Ovary (tissue), 10 donors: ENCODE measurements around the gene CDC7. TPM values are rescaled to one million over a fixed set of nuclear protein-coding genes. Genes with fewer than 3 reads are reported as not detected.
"Not testable (repeated sequence)": the region's sequence is repeated elsewhere in the genome, so short reads cannot be mapped to it uniquely, and the experiment has no call there.

Experiments used
- DNase-seq, 5 donors: peaks; one replicate each; pipeline ENCODE4 v3.0.0-alpha.2; 2019 to 2020
- H3K27ac ChIP-seq, 2 donors: fragments of 200-600 bp; one replicate each; pipeline versions ENCODE4 v1.5.1 to v1.8.0; 2019 to 2022
- H3K27me3 ChIP-seq: fragments of 200-600 bp; one replicate; pipeline ENCODE4 v1.8.0; 2022
- H3K36me3 ChIP-seq: fragments of 200-600 bp; sonication (generic); one replicate; pipeline ENCODE4 v1.5.1; 2019
- H3K4me1 ChIP-seq: one replicate; pipeline ENCODE4 v1.8.1; 2013; ENCODE audit warnings: mild to moderate bottlenecking, moderate library complexity; ENCODE audit not compliant: insufficient read depth
- H3K4me3 ChIP-seq: fragments of 200-600 bp; sonication (generic); one replicate; pipeline ENCODE4 v1.5.1; 2017
- H3K9me3 ChIP-seq, 2 donors: fragments of 200-600 bp in 1 of 2; sonication (generic) in 1 of 2; one replicate each; pipeline versions ENCODE4 v1.5.1 to v1.8.1; 2013 to 2019; ENCODE audit warnings: mild to moderate bottlenecking in 1 of 2, moderate library complexity in 1 of 2
- EP300 ChIP-seq: sonication (generic); formaldehyde crosslinking; IDR thresholded peaks from one replicate; pipeline ENCODE4 v1.6.1; 2017; ENCODE audit warnings: antibody characterized with exemption
- POLR2A ChIP-seq: fragments of 450-650 bp; IDR thresholded peaks from one replicate; pipeline ENCODE4 v1.6.1; 2017; ENCODE audit warnings: antibody characterized with exemption, mild to moderate bottlenecking, moderate library complexity
- WGBS, 3 donors: extraction: QIAGEN DNeasy Blood & Tissue Kit in 1 of 3; methylation state at CpG; one replicate each; pipeline versions ENCODE4 v1.1.5 to v1.1.7; 2013 to 2017; 5-methylcytosine and 5-hydroxymethylcytosine counted together
- intact Hi-C, 4 donors: fragments of 100-400 bp; cut with DNase I; formaldehyde crosslinking; loops; one replicate each; pipeline versions ENCODE4 v1.11.0 to v1.15.1; 2022 to 2023
- long read RNA-seq, 3 donors: library from polyadenylated mRNA in 2 of 3; unstranded in 2 of 3; transcript quantifications; one replicate each; pipeline ENCODE4 v2.0.0 and lab custom pipeline, GENCODE V29; 2021 to 2026
- polyA plus RNA-seq, 2 donors: library from polyadenylated mRNA; stranded (reverse); fragments of 200-250 nt in 1 of 2; fragments of 350-450 nt in 1 of 2; fragmentation: Illumina TruSeq in 1 of 2; extraction: RNeasy Lipid Tissue Mini Kit (QIAGEN cat#74804) in 1 of 2; gene quantifications; one replicate each; pipeline ENCODE4 v1.2.3, GENCODE V29; 2013 to 2014
- total RNA-seq, 7 donors: library from RNA; depleted of rRNA in 2 of 7; stranded (reverse); fragments of >200 nt in 2 of 7; fragmentation: NEBNext Ultra II Directional in 3 of 7; extraction: Animal tissue kit (Norgen Biotek cat#: 25700) in 3 of 7; gene quantifications; one replicate each; pipeline versions ENCODE4 v1.1.0 to v1.2.4, GENCODE V29; 2016 to 2023
- TF ChIP-seq, protein P1 (sequence below), 3 donors: fragments of 450-650 bp in 2 of 3; fragments of 200-600 bp in 1 of 3; IDR thresholded peaks; one replicate each; pipeline versions ENCODE4 v1.5.1 to v1.8.0; 2016 to 2022; ENCODE audit warnings: antibody characterized with exemption in 3 of 3, mild to moderate bottlenecking in 1 of 3
- donor health status: DM: no; HTN: no; CAD: no; lungs with moderate emphysema.
- donor health status: DM: no; HTN: no; CAD: no.
- donor health status: Bipolar disorder and iron deficiency.
- donor health status: DM: yes; HTN: yes; CAD: no.
- donor health status: DM: no; HTN: no; CAD: no.
- donor health status: DM: yes; HTN: yes; CAD: no.

The CDC7 gene
- total RNA-seq = 1 to 10 TPM; 1.2 to 5.5 (median 2.9) TPM
- 1 to 10 TPM; 1.4 to 4.9 TPM for polyA plus RNA-seq
- long read RNA-seq, donor 1 = 0 reads
- long read RNA-seq, donor 2, partial matches to known transcripts = 0 of 4 reads
- long read RNA-seq, donor 2, other reads (novel, unspliced or antisense) = 0 of 4 reads
- long read RNA-seq, donor 3, partial matches to known transcripts = 1 of 4 reads
- long read RNA-seq, donor 3, other reads (novel, unspliced or antisense) = 2 of 4 reads

DNA sequence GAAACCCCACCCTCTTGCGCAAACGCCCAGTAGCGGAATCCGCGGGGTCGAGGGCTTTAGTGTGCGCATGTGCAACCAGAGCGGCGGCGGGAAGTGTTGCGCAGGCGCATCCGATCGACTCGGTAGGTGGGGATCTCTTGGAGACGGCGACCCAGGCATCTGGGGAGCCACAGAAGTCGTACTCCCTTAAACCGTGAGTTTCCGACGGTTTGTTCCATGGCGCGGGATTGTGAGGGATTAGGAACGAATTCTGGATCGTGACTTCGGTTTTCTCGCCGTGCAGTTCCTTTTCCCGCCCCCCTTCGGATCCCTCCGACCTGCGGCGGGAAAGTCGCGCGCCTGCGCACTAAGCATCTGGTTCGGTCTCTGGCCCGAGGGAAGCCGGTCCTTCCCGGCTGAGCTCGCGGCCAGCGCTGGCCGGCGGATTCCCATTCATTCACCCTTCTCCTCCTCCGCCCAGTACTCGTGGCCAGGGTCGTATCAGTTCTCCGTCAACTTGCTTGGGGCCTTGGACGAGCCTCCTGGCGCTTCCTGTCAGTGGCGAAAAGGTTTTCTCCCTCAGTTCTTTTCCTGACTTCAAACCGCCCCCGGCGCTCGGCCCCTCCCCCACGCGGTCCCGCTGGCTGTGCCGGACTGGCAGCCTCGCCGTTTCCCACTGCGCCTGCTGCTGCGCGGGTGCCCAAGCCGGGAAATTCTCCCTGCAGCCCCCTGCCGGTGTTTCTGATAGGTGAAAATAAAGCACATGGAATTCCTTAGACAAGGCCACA is at the start of gene CDC7:
CDC7 (plus strand) TSS at position 96 of the 767 bp plus-strand sequence. CDS start 866 bp downstream, outside the sequence.
- peaks cover 4% of the 10 kb centered on the region for H3K4me1 ChIP-seq
- DNase-seq = peak; percentile 93 to 96 (median 95)
- H3K27ac ChIP-seq = peak within 1 kb of the TSS; percentile 20 to 77
- no peaks in the 10 kb centered on the region for H3K27me3 ChIP-seq
- no peaks in the 10 kb centered on the region for H3K36me3 ChIP-seq
- WGBS, 3 donors = 0 to 1% (median 1%) methylated on average over 68 of the region's 68 CpGs
- no peaks in the 10 kb centered on the region for H3K9me3 ChIP-seq
- intact Hi-C loops = loop anchor here in 3 of 4 donors (10.0 kb wide), 3 partner anchors 96 to 794 kb away; partner anchors contain the start of genes GLMN (in 2 of the 3), RPAP2 (in 2 of the 3) and HFM1 (in 1 of the 3)
- peak within 1 kb of the TSS; percentile 56 for H3K4me3 ChIP-seq
- TF ChIP-seq, protein P1, sequence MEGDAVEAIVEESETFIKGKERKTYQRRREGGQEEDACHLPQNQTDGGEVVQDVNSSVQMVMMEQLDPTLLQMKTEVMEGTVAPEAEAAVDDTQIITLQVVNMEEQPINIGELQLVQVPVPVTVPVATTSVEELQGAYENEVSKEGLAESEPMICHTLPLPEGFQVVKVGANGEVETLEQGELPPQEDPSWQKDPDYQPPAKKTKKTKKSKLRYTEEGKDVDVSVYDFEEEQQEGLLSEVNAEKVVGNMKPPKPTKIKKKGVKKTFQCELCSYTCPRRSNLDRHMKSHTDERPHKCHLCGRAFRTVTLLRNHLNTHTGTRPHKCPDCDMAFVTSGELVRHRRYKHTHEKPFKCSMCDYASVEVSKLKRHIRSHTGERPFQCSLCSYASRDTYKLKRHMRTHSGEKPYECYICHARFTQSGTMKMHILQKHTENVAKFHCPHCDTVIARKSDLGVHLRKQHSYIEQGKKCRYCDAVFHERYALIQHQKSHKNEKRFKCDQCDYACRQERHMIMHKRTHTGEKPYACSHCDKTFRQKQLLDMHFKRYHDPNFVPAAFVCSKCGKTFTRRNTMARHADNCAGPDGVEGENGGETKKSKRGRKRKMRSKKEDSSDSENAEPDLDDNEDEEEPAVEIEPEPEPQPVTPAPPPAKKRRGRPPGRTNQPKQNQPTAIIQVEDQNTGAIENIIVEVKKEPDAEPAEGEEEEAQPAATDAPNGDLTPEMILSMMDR (IDR thresholded peaks at IDR 0.05) = peak; percentile 12 to 30 (median 28)
- TF ChIP-seq POLR2A (peak; percentile 35), EP300 (no peak)

DNA sequence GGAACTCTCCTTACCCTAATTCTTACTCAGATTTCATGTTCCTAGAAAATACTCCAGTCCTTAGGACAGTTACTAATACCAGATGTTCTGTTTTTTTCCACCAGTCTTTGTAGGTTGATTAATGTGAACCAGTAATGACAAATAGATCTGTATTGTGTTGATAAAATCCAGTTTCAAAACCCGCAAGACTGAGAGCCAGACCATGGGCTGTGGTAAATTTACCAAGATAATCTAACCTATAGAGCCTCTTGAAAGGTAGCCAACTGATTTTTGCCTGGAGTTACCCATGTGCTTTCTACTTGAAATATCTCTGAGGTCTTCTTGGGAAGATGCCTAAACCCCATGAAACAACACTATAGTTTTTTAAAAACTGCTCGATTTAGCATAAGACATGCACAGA is 46.5 kb upstream of the CDC7 start:
- TF ChIP-seq, protein P1 (IDR thresholded peaks at IDR 0.05) = no peak
- TF ChIP-seq POLR2A (no peak), EP300 (no peak)
- no peak for DNase-seq
- Histone ChIP-seq H3K27me3 (no peaks in the 10 kb centered on the region), H3K36me3 (no peaks in the 10 kb centered on the region), H3K27ac (no peak overlapping the region), H3K4me3 (no peak overlapping the region), H3K4me1 (no peaks in the 10 kb centered on the region), H3K9me3 (no peaks in the 10 kb centered on the region)
- intact Hi-C loops = no loop called here
- 46 to 69% (median 60%) methylated on average over 2 of the region's 2 CpGs for WGBS, 3 donors

DNA sequence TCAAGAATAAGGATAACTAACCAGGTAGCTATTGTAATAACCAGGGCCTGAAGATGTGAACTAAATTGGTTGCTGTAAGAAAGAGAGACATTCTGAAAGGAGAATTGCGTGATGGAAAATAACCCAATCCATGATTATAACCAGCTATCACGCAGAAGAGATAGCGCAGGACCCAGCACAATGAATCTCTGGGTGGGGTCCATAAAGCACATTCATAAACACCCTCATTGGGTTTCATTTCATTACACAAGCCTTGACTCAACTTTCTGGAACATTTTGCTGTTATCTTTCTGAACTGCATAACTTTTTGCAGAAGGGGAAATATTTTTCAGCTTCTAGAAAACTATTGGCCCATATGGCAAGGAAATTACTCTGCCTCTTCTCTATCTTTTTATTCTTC is 45.3 kb upstream of the CDC7 start:
- TF ChIP-seq POLR2A = no peak
- TF ChIP-seq, protein P1 (IDR thresholded peaks at IDR 0.05) = no peak
- no peak for TF ChIP-seq EP300
- H3K27me3 ChIP-seq = no peaks in the 10 kb centered on the region
- no peak for DNase-seq
- H3K4me1 ChIP-seq = no peaks in the 10 kb centered on the region
- intact Hi-C loops = no loop called here
- H3K9me3 ChIP-seq = no peaks in the 10 kb centered on the region
- H3K27ac ChIP-seq = no peak overlapping the region
- H3K36me3 ChIP-seq = no peaks in the 10 kb centered on the region
- 50 to 66% (median 61%) methylated on average over 3 of the region's 3 CpGs for WGBS, 3 donors
- no peak overlapping the region for H3K4me3 ChIP-seq

DNA sequence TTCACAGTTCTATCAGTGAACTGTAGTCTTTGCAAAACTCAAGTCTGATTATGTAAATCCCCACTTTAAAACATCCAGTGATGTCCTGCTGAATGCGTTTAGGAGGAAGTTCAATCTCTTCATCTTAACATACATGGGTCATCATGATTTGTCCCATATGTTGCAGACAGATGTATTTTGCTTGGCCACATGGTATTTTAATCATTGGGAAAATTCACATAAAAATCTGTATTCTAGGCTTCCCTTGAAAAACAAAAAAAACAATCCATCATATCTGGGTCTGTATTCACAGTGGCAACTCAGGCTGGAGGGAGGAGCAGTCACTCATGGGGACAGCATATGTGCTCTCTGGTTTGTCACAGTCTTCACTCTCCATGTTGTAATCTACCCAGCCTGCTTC is 44.8 kb upstream of the CDC7 start:
- TF ChIP-seq POLR2A = no peak
- TF ChIP-seq, protein P1 (IDR thresholded peaks at IDR 0.05) = no peak
- no peak for TF ChIP-seq EP300
- Histone ChIP-seq H3K4me3 (no peak overlapping the region), H3K36me3 (no peaks in the 10 kb centered on the region), H3K27me3 (no peaks in the 10 kb centered on the region), H3K9me3 (no peaks in the 10 kb centered on the region), H3K4me1 (no peaks in the 10 kb centered on the region), H3K27ac (no peak overlapping the region)
- intact Hi-C loops = no loop called here
- DNase-seq = no peak
- 63 to 66% (median 66%) methylated on average over 1 of the region's 1 CpG for WGBS, 3 donors

DNA sequence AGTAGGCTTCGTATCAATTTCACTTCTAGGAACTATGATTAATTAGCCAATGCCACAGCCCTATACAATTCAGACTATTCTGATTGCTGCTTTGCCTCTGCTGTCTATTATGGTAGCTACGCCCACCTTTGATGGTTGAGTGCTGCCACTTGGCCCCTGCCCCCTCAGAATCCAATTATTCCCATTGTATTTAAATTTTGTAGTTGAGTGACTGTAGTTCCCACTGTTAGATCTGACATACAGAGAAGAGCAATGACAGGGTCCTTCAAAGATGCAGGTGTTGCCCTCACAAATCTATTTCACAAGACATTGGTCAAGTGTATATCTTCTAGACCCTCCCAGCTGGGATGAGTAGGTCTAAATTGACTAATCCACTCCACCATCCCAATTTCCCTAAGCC is 35.3 kb upstream of the CDC7 start:
- H3K9me3 ChIP-seq, DNase-seq, intact Hi-C loops, H3K27me3 ChIP-seq, H3K4me1 ChIP-seq, H3K36me3 ChIP-seq, H3K27ac ChIP-seq, H3K4me3 ChIP-seq: not testable (repeated sequence)
- WGBS, 3 donors = 77 to 88% (median 84%) methylated on average over 2 of the region's 2 CpGs
